ENCODE data around the gene PNMA6F.
A peak's percentile ranks its signal among the peaks of the same experiment; 100 is the strongest.

Gene PNMA6F

GRCh38 chrX:153321381-153322124 is at the start of gene PNMA6F:
Gene PNMA6F (minus strand): TSS chrX:153321767. CDS start chrX:153320674, 1,093 bp downstream.
- Mint-ChIP-seq H3K27me3 (peaks cover 19% of the 10 kb centered on the region), H3K9me3 (no peaks in the 10 kb centered on the region), H3K4me1 (ENCODE audit: low read depth) (no peaks in the 10 kb centered on the region), H3K27ac (no peak within 1 kb of the TSS), H3K4me3 (no peak within 1 kb of the TSS), H3K36me3 (ENCODE audit: low read depth) (no peaks in the 10 kb centered on the region)

GRCh38 chrX:153371256-153371655 is 49.7 kb upstream of the PNMA6F start:
- Mint-ChIP-seq H3K27ac (no peak overlapping the region), H3K4me1 (ENCODE audit: low read depth) (peaks cover 7% of the 10 kb centered on the region), H3K9me3 (no peaks in the 10 kb centered on the region), H3K36me3 (ENCODE audit: low read depth) (no peaks in the 10 kb centered on the region), H3K4me3 (no peak overlapping the region), H3K27me3 (peaks cover 6% of the 10 kb centered on the region)

DNA sequence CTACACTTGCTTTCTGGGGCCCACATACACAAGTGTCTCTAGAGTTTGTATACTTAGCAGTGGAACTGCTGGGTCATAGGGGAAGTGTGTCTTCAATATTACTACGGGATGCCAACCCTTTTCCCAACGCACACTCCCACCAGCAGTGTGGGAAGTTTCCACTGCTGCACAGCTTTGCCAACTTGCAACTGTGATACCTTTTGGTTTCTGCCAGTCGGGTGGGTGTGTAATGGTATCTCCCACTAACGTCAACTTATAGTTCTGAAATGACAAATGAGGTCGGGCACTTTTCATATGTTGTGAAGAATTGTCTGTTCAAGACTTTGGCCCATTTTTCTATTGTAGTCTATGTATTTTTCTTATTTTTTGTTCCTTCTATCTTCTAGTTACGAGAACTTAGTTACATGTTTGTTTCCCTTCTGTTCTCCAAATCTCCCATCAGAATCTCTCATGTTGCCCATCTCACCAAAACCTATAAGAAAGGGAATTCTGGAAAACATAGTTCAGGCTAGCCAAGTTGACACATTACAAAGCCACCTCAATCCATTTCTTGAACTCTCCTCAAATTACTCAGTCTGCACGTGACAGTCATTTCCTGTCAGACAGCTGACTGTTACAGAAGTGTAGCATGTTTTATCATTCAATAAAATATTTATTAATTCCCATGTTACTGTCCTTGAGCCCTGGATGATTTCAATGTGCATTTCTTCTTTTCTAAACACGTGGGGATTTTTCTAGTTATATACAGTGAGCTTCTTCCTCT is 48.9 kb upstream of the PNMA6F start:
- Mint-ChIP-seq H3K4me3 (no peak overlapping the region), H3K27ac (no peak overlapping the region), H3K27me3 (peaks cover 6% of the 10 kb centered on the region), H3K4me1 (ENCODE audit: low read depth) (peaks cover 7% of the 10 kb centered on the region), H3K36me3 (ENCODE audit: low read depth) (no peaks in the 10 kb centered on the region), H3K9me3 (no peaks in the 10 kb centered on the region)

- no peak overlapping the region for H3K27ac Mint-ChIP-seq
- H3K36me3 Mint-ChIP-seq (ENCODE audit: low read depth) = no peaks in the 10 kb centered on the region
Observed at GRCh38 chrX:153366878-153367538, 45.4 kb upstream of the PNMA6F start.

GRCh38 chrX:153366119-153366518 is 44.6 kb upstream of the PNMA6F start:
- Mint-ChIP-seq H3K9me3 (no peaks in the 10 kb centered on the region), H3K4me3 (no peak overlapping the region), H3K36me3 (ENCODE audit: low read depth) (no peaks in the 10 kb centered on the region), H3K4me1 (ENCODE audit: low read depth) (peaks cover 7% of the 10 kb centered on the region), H3K27me3 (peaks cover 6% of the 10 kb centered on the region), H3K27ac (no peak overlapping the region)

More at GRCh38 chrX:153366878-153367538, 45.4 kb upstream of the PNMA6F start:
- Mint-ChIP-seq H3K27me3 (peaks cover 6% of the 10 kb centered on the region), H3K4me3 (no peak overlapping the region), H3K9me3 (no peaks in the 10 kb centered on the region), H3K4me1 (ENCODE audit: low read depth) (peaks cover 7% of the 10 kb centered on the region)

GRCh38 chrX:153365670-153366069 is 44.1 kb upstream of the PNMA6F start:
- Mint-ChIP-seq H3K27me3 (peaks cover 6% of the 10 kb centered on the region), H3K27ac (no peak overlapping the region), H3K4me1 (ENCODE audit: low read depth) (peaks cover 3% of the 10 kb centered on the region), H3K9me3 (no peaks in the 10 kb centered on the region), H3K36me3 (ENCODE audit: low read depth) (no peaks in the 10 kb centered on the region), H3K4me3 (no peak overlapping the region)

DNA sequence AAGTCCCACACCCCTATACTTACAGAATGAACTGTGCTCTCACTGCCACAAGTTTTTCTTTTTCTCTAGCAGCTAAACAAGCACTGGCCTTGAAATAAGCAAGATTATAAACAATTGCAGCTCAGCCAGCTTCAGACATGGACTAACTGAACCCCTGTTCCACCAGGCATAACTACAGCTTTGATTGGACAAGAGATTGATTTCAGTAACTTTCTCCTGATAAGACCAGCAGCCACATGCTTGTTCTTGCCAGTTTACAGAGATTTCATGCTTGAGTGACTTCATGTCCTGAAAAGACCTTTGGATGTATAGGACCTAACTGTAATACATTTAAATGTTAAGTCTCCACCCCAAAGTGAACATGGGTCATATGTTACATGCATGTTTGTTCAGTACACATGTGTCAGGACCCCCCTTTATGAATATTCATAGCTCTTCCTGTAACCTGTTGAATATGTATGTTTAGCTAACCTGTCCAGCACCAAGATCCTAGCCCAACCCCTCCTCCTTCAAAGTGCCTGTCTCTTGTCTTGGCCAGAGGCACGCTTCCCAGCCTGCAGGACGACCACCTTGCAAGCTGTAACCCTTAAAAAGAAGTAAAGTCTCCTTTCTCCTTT is 40.3 kb upstream of the PNMA6F start:
- no peaks in the 10 kb centered on the region for H3K4me1 Mint-ChIP-seq (ENCODE audit: low read depth)
- no peak overlapping the region for H3K4me3 Mint-ChIP-seq
- H3K36me3 Mint-ChIP-seq (ENCODE audit: low read depth) = peaks cover 6% of the 10 kb centered on the region
- H3K27me3 Mint-ChIP-seq = no peaks in the 10 kb centered on the region
- H3K27ac Mint-ChIP-seq = no peak overlapping the region
- no peaks in the 10 kb centered on the region for H3K9me3 Mint-ChIP-seq

DNA sequence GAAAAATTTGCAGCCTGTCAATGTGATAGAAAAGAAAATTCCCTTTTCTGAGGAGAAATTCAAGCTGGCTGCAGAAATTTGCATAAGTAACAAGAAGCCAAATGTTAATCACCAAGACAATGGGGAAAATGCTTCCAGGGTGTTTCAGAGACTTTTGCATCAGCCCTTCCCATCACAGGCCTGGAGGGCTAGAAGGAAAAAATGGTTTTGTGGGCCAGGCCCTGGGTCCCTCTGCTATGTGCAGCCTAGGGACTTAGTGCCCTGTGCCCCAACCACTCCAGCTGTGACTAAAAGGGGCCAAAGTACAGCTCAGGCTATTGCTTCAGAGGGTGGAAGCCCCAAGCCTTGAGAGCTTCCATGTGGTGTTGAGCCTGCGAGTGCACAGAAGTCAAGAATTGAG is 36.3 kb upstream of the PNMA6F start:
- Mint-ChIP-seq H3K9me3 (no peaks in the 10 kb centered on the region), H3K36me3 (ENCODE audit: low read depth) (peaks cover 6% of the 10 kb centered on the region)

GRCh38 chrX:153353416-153353815 is 31.8 kb upstream of the PNMA6F start:
- no peak overlapping the region for H3K27ac Mint-ChIP-seq
- peaks cover 22% of the 10 kb centered on the region for H3K36me3 Mint-ChIP-seq (ENCODE audit: low read depth)
- H3K9me3 Mint-ChIP-seq = no peaks in the 10 kb centered on the region
- no peaks in the 10 kb centered on the region for H3K4me1 Mint-ChIP-seq (ENCODE audit: low read depth)
- H3K4me3 Mint-ChIP-seq = no peak overlapping the region
- H3K27me3 Mint-ChIP-seq = no peaks in the 10 kb centered on the region

More for the DNA sequence above, 36.3 kb upstream of the PNMA6F start:
- Mint-ChIP-seq H3K4me3 (no peak overlapping the region), H3K27ac (no peak overlapping the region), H3K4me1 (ENCODE audit: low read depth) (no peaks in the 10 kb centered on the region), H3K27me3 (no peaks in the 10 kb centered on the region)

- Mint-ChIP-seq H3K4me3 (no peak overlapping the region), H3K4me1 (ENCODE audit: low read depth) (no peaks in the 10 kb centered on the region), H3K27me3 (no peaks in the 10 kb centered on the region), H3K9me3 (no peaks in the 10 kb centered on the region), H3K36me3 (ENCODE audit: low read depth) (peaks cover 26% of the 10 kb centered on the region), H3K27ac (no peak overlapping the region)
Observed at GRCh38 chrX:153352858-153353257, 31.3 kb upstream of the PNMA6F start.

DNA sequence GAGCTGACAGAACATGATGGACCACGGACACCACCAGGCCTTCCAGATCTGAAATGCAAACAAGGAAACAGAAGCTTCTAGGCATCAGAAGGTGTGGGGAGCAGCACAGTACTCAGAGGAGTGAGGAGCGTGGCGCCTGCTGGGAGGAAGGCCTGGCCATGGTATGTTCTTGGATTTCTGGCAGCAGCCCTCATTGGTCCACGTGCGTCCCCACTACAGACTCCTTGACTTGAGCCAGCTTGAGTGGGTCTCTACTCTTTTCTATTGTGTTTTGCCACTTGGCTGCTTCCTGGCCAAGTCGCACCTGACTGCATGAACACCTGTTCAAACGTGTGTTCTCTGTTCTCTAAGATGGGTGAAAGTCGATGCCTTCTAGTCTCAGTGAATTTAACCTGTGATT is 30.4 kb upstream of the PNMA6F start:
- H3K4me3 Mint-ChIP-seq = no peak overlapping the region
- no peaks in the 10 kb centered on the region for H3K27me3 Mint-ChIP-seq
- no peaks in the 10 kb centered on the region for H3K4me1 Mint-ChIP-seq (ENCODE audit: low read depth)
- H3K36me3 Mint-ChIP-seq (ENCODE audit: low read depth) = peaks cover 30% of the 10 kb centered on the region
- H3K9me3 Mint-ChIP-seq = no peaks in the 10 kb centered on the region
- H3K27ac Mint-ChIP-seq = no peak overlapping the region

DNA sequence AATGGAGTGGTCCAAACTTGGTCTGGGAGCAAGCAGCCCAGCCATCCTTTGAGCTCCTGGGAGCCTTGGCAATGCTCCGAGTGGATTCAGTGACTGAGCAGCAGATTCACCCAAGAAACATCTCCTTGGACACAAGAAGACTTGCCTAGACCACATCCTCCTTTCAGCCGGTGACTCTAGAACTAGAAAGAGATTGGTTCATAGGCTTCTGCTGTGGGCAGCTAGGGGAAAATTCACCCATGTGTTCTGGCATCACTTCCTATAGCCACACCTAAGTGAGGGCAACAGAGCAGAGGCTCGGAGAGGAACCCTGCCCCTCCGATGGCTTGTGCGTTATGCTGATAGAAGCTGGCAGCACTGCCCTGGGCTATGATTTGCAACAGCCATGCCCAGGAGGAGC is 28.4 kb upstream of the PNMA6F start:
- no peak overlapping the region for H3K4me3 Mint-ChIP-seq
- peaks cover 43% of the 10 kb centered on the region for H3K36me3 Mint-ChIP-seq (ENCODE audit: low read depth)

DNA sequence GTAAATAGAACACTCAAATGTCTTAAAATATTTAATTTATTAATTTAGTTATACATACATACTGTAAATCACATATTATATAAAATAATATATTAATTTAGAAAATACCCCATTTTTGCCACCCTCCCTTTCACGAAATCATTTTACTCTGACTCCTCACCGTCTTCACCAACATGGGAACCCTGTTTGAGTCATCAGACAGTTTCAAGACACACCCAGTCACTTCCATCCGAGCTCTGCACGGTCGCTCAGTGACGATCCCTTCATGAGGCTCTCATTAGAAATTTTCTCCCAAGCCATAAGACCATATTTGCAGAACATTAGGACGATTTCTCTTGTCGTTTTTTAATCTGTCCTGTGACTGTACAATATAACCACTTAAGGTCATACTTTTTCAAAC is 26.9 kb upstream of the PNMA6F start:
- Mint-ChIP-seq H3K36me3 (ENCODE audit: low read depth) (peaks cover 58% of the 10 kb centered on the region), H3K4me1 (ENCODE audit: low read depth) (peaks cover 10% of the 10 kb centered on the region), H3K9me3 (no peaks in the 10 kb centered on the region), H3K27ac (no peak overlapping the region), H3K4me3 (no peak overlapping the region), H3K27me3 (no peaks in the 10 kb centered on the region)

More for the DNA sequence above, 28.4 kb upstream of the PNMA6F start:
- Mint-ChIP-seq H3K9me3 (no peaks in the 10 kb centered on the region), H3K4me1 (ENCODE audit: low read depth) (no peaks in the 10 kb centered on the region), H3K27ac (no peak overlapping the region), H3K27me3 (no peaks in the 10 kb centered on the region)

- peaks cover 19% of the 10 kb centered on the region for H3K4me1 Mint-ChIP-seq (ENCODE audit: low read depth)
- no peak overlapping the region for H3K4me3 Mint-ChIP-seq
- H3K27ac Mint-ChIP-seq = no peak overlapping the region
- H3K36me3 Mint-ChIP-seq (ENCODE audit: low read depth) = peaks cover 64% of the 10 kb centered on the region
- no peaks in the 10 kb centered on the region for H3K9me3 Mint-ChIP-seq
- H3K27me3 Mint-ChIP-seq = no peaks in the 10 kb centered on the region
Observed at GRCh38 chrX:153347530-153347929, 26.0 kb upstream of the PNMA6F start.

DNA sequence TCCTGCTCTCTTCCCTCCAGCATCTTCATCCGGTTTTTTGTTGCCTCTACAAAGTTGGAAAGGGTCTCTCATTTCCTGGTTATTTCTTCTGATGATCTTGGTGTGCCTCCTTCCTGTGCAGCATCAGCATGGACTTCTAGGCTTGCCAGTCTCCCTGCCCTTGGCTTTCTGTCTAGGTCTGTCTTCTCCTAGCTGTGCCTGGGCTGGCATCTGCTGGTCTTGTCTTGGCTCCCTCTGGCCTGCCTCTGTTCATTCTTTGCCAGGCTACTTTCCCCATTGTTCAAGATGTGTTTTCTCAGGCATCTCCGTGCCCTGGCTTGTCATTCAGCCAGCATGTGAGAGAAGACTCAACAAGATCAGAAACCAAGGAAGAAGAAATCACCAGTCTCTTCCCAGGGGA is 22.1 kb upstream of the PNMA6F start:
- H3K27me3 Mint-ChIP-seq = no peaks in the 10 kb centered on the region
- H3K9me3 Mint-ChIP-seq = no peaks in the 10 kb centered on the region
- peaks cover 48% of the 10 kb centered on the region for H3K4me1 Mint-ChIP-seq (ENCODE audit: low read depth)
- peak overlapping the region; percentile 74 for H3K27ac Mint-ChIP-seq
- H3K36me3 Mint-ChIP-seq (ENCODE audit: low read depth) = peaks cover 72% of the 10 kb centered on the region
- peak overlapping the region; percentile 49 for H3K4me3 Mint-ChIP-seq

All from stimulated activated naive CD8-positive, alpha-beta T cell treated with anti-CD3 and anti-CD28 coated beads, Interleukin-15, Interleukin-2, amounts not matched to agents 100 ng/mL and 50 ng/mL, for 24 hours (primary cell).